AG09309 (cell line): Measurements from ENCODE around the gene ANXA1.

Experiments
- DNase-seq: peaks from one replicate; pipeline ENCODE4 v3.0.0-alpha.2; 2010; ENCODE audit warnings: low read depth
- H3K4me3 ChIP-seq: 2 replicates; pipeline ENCODE4 v1.5.1; 2011; ENCODE audit warnings: mild to moderate bottlenecking, low read depth, low read length, moderate library complexity; ENCODE audit not compliant: control insufficient read depth
- CTCF ChIP-seq: IDR thresholded peaks from 2 replicates; pipeline ENCODE4 v1.5.1; 2011; ENCODE audit warnings: mild to moderate bottlenecking, low read depth, low read length, inconsistent platforms; ENCODE audit not compliant: insufficient read depth, control insufficient read depth; ENCODE audit errors: missing control alignments

ANXA1 gene

DNA sequence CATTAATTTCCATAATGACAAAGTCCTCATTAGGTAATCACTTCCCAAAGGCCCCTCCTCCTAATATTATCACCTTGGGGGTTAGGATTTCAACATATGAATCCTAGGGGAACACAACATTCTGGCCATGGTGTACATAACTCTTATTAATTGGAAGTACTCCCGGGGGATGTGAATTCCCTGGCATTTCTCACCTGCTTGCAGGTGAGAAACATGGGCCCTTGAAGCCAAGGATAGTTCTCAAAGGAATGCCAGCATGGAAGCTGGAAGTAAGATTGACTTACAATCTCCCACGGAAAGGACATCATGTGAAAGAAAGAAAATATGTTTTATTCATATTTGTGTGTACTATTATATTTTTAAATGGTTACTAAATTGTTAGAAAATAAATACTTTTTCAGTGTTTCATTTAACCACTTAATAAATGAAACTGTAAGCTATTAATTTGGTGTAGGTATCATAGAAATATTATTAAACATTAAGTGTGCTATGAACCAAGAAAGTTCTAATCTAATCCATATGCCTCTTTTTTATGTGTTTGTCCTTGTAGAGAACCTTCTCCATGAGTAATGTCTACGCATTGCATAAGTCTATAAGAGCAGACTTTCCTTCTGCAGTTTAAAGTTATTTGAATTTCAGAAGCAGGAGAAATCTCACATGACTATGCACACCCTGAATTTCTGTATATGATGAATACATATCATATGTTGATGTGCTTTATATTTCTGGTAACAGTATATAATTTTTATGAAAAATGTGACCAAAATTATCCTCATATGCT, 59.4 kb downstream of the ANXA1 start:
- no peak for DNase-seq
- no peak overlapping the region for H3K4me3 ChIP-seq
- no peak for TF ChIP-seq CTCF

DNA sequence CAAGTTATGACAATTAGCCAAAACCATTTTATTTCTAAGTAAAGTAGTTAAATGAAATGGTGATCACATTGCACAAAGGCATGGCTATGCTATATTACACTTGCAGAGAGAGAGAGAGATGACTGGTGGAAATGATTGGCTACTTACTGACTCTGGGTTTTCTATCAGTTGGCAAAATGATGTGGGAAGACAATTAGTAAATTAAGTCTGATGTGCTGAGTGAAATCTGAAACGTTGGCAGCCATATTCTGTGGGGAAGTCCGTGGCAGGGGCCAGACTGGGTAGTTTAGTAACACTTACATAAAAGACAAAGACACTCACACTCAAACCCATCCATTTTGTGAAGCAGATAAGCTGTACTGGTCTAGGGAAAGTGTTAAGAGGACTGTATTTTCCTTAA, 61.6 kb downstream of the ANXA1 start:
- no peak for TF ChIP-seq CTCF
- no peak for DNase-seq

GRCh38 chr9:73215249-73215648, 63.6 kb downstream of the ANXA1 start:
- H3K4me3 ChIP-seq: no peak overlapping the region
- TF ChIP-seq CTCF: no peak
- DNase-seq: no peak

More for the DNA sequence above, 61.6 kb downstream of the ANXA1 start:
- H3K4me3 ChIP-seq: no peak overlapping the region

DNA sequence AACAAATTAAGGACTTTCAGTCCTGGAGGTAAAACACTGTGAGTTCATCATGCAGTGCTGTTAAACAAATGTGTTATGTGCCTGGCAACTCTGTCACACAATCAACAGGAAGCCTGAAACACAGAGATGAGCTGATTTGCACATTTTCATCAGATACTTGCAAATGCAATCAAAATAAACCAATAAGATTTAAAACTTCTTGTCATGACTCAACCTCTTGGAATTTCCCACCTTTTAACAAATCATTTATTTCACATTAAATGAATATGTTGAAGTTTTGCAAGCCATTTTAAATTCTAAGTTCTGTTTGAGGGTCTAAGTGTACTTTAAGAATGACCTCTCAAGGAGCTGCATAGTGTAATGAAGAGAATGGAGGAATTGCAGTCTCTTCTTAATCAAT, 64.4 kb downstream of the ANXA1 start:
- no peak overlapping the region for H3K4me3 ChIP-seq
- no peak for TF ChIP-seq CTCF
- no peak for DNase-seq
